Fibroblast of lung (primary cell): Measurements from ENCODE around the gene PHTF1. TPM values are rescaled to one million over a fixed set of nuclear protein-coding genes. Genes with fewer than 3 reads are reported as not detected.
A peak's percentile ranks its signal among the peaks of the same experiment; 100 is the strongest.

ENCODE experiments used
- DNase-seq, 2 donors: peaks; one replicate each; pipeline versions ENCODE4 v3.0.0 to v3.0.0-alpha.2; 2010; ENCODE audit warnings: low read depth in 2 of 2
- H2AFZ ChIP-seq: 2 replicates; pipeline ENCODE4 v1.5.1; 2012; ENCODE audit warnings: low read length, control low read depth, inconsistent platforms
- H3K27ac ChIP-seq: 2 replicates; pipeline ENCODE4 v1.5.1; 2011; ENCODE audit warnings: low read length, control low read depth; ENCODE audit not compliant: insufficient read depth
- H3K27me3 ChIP-seq: 2 replicates; pipeline ENCODE4 v1.5.1; 2011; ENCODE audit warnings: mild to moderate bottlenecking, low read length; ENCODE audit not compliant: control insufficient read depth, insufficient read depth
- H3K36me3 ChIP-seq: 2 replicates; pipeline ENCODE4 v1.5.1; 2011; ENCODE audit warnings: low read length; ENCODE audit not compliant: control insufficient read depth, insufficient read depth
- H3K4me1 ChIP-seq: 2 replicates; pipeline ENCODE4 v1.5.1; 2011; ENCODE audit warnings: low read length; ENCODE audit not compliant: control insufficient read depth, insufficient read depth; ENCODE audit errors: extremely low read depth
- H3K4me2 ChIP-seq: 2 replicates; pipeline ENCODE4 v1.5.1; 2011; ENCODE audit warnings: low read length, control low read depth; ENCODE audit not compliant: insufficient read depth; ENCODE audit errors: extremely low read depth
- H3K4me3 ChIP-seq, 4 experiments: fragments of 200-600 bp in 1 of 4; sonication (generic) in 1 of 4; replicated peaks in 1 of 4; 2 replicates each; pipeline ENCODE4 v1.5.1; 2011 to 2016; ENCODE audit warnings: low read length in 4 of 4, low read depth in 3 of 4, mild to moderate bottlenecking in 3 of 4, control low read depth in 2 of 4, inconsistent platforms in 1 of 4, mixed read lengths in 1 of 4; ENCODE audit not compliant: insufficient read depth in 1 of 4; ENCODE audit errors: control extremely low read depth in 1 of 4
- H3K79me2 ChIP-seq: 2 replicates; pipeline ENCODE4 v1.5.1; 2012; ENCODE audit warnings: mild to moderate bottlenecking, low read length, inconsistent platforms; ENCODE audit not compliant: control insufficient read depth, insufficient read depth
- H3K9ac ChIP-seq: 2 replicates; pipeline ENCODE4 v1.5.1; 2011; ENCODE audit warnings: mild to moderate bottlenecking, low read length, control low read depth; ENCODE audit not compliant: insufficient read depth
- H3K9me3 ChIP-seq: 2 replicates; pipeline ENCODE4 v1.5.1; 2012; ENCODE audit warnings: low read depth, low read length; ENCODE audit not compliant: control insufficient read depth, insufficient read depth
- H4K20me1 ChIP-seq: 2 replicates; pipeline ENCODE4 v1.5.1; 2011; ENCODE audit warnings: low read length; ENCODE audit not compliant: control insufficient read depth, insufficient read depth; ENCODE audit errors: extremely low read depth
- EZH2 ChIP-seq: IDR thresholded peaks from 2 replicates; pipeline ENCODE4 v1.5.1; 2012; ENCODE audit warnings: low read length, control low read depth, mild to moderate bottlenecking; ENCODE audit errors: missing control alignments
- polyA plus RNA-seq, 2 donors: library from polyadenylated mRNA; depleted of rRNA in 1 of 2; stranded (reverse) in 1 of 2; unstranded in 1 of 2; fragments of >200 nt; gene quantifications; 2 replicates each; pipeline ENCODE4 v1.2.1, GENCODE V29; 2011 to 2012; ENCODE audit warnings: missing spikeins in 1 of 2
- total RNA-seq: library from RNA; depleted of rRNA; stranded (reverse); fragments of >200 nt; gene quantifications from 2 replicates; pipeline ENCODE4 v1.2.1, GENCODE V29; 2014
- TF ChIP-seq, protein P1 (sequence below), 2 donors: IDR thresholded peaks in 1 of 2; conservative IDR thresholded peaks in 1 of 2; 1 replicate in 1 of 2; 2 replicates in 1 of 2; pipeline ENCODE4 v1.5.1; 2011 to 2012; ENCODE audit warnings: low read length in 2 of 2, control low read depth in 1 of 2, inconsistent platforms in 1 of 2, low read depth in 1 of 2, mild to moderate bottlenecking in 1 of 2

Gene PHTF1
- total and polyA plus RNA-seq, 2 donors (not counting 1 experiment from before 2014, with no cell fraction given): 15.4 to 36.3 TPM

DNA sequence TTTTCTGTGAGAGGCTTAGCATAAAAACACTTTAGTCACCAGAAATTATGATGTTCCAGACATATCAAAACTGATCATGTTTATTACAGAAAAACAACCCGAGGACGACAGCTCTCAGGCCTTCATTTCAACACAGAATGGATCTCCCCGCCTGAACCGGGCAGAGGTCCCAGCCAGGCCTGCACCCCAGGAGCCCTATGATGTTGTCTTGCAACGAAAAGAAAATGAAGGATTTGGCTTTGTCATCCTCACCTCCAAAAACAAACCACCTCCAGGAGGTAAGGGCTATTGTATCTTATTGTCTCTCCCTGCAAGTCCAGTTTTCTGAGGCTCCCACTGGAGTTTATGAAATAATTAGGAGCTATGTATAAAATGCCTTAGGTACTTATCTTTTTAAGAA is 105.5 kb downstream of the PHTF1 start:
- no peaks in the 10 kb centered on the region for H4K20me1 ChIP-seq
- H2AFZ ChIP-seq: no peak overlapping the region
- H3K36me3 ChIP-seq: no peaks in the 10 kb centered on the region
- no peak for DNase-seq
- TF ChIP-seq, protein P1, sequence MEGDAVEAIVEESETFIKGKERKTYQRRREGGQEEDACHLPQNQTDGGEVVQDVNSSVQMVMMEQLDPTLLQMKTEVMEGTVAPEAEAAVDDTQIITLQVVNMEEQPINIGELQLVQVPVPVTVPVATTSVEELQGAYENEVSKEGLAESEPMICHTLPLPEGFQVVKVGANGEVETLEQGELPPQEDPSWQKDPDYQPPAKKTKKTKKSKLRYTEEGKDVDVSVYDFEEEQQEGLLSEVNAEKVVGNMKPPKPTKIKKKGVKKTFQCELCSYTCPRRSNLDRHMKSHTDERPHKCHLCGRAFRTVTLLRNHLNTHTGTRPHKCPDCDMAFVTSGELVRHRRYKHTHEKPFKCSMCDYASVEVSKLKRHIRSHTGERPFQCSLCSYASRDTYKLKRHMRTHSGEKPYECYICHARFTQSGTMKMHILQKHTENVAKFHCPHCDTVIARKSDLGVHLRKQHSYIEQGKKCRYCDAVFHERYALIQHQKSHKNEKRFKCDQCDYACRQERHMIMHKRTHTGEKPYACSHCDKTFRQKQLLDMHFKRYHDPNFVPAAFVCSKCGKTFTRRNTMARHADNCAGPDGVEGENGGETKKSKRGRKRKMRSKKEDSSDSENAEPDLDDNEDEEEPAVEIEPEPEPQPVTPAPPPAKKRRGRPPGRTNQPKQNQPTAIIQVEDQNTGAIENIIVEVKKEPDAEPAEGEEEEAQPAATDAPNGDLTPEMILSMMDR (conservative IDR thresholded peaks at IDR 0.05 in 1 of 2, IDR thresholded peaks at IDR 0.05 in 1 of 2; ENCODE audit: low read depth in 1 of 2, low read length in 2 of 2): no peak
- no peak for TF ChIP-seq EZH2
- no peaks in the 10 kb centered on the region for H3K79me2 ChIP-seq
- H3K9me3 ChIP-seq: no peaks in the 10 kb centered on the region
- H3K27me3 ChIP-seq: no peaks in the 10 kb centered on the region
- no peaks in the 10 kb centered on the region for H3K4me1 ChIP-seq
- no peak overlapping the region for H3K9ac ChIP-seq
- no peak overlapping the region for H3K4me3 ChIP-seq
- no peak overlapping the region for H3K27ac ChIP-seq
- no peak overlapping the region for H3K4me2 ChIP-seq

DNA sequence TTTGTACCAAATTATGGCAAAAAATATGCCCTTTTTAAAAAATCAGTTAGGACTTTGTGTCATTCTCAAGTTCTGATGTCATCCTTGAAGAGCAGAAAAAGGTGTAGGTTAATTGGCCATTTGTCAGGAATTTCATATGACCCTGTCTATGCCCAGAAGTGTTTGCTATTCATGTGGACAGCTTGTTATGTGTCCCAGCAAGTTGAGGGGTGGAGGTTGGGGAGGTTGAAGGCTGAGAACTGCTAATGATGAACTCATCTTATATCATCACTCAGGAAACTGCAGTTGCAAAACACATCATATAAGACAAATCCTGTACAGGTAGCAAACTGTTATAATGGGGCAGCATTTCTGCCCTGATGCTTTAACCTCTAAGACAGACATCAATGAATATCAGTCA is 106.5 kb downstream of the PHTF1 start:
- Histone ChIP-seq H3K4me2 (no peak overlapping the region), H3K27ac (no peak overlapping the region), H2AFZ (no peak overlapping the region), H3K4me1 (no peaks in the 10 kb centered on the region), H3K4me3 (no peak overlapping the region), H3K36me3 (no peaks in the 10 kb centered on the region), H3K9ac (no peak overlapping the region), H3K27me3 (no peaks in the 10 kb centered on the region), H3K9me3 (no peaks in the 10 kb centered on the region), H3K79me2 (no peaks in the 10 kb centered on the region), H4K20me1 (no peaks in the 10 kb centered on the region)
- TF ChIP-seq, protein P1 (conservative IDR thresholded peaks at IDR 0.05 in 1 of 2, IDR thresholded peaks at IDR 0.05 in 1 of 2; ENCODE audit: low read depth in 1 of 2, low read length in 2 of 2): no peak
- no peak for TF ChIP-seq EZH2
- peak in 1 of 2 donors; percentile 23 for DNase-seq

DNA sequence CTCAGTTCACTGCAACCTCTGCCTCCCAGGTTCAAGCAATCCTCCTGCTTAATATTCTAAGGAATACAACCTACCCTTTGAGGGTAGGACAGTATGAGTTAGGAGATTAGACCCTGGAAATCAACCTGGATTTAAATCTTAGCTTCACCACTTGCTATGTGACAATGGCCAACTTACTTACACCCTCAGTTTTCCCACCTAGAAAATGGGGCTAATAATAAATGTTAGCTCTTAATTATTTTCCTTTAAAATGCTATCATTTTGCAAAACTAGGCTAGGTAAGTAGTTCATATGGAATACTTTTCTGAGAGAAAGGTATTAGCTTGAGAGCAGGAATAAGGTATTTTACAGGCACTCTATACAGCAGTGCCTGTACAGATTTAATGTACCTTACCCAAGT is 110.8 kb downstream of the PHTF1 start:
- no peaks in the 10 kb centered on the region for H3K36me3 ChIP-seq
- no peak overlapping the region for H3K4me3 ChIP-seq
- no peaks in the 10 kb centered on the region for H4K20me1 ChIP-seq
- no peaks in the 10 kb centered on the region for H3K27me3 ChIP-seq
- H3K4me2 ChIP-seq: no peak overlapping the region
- TF ChIP-seq, protein P1 (conservative IDR thresholded peaks at IDR 0.05 in 1 of 2, IDR thresholded peaks at IDR 0.05 in 1 of 2; ENCODE audit: low read depth in 1 of 2, low read length in 2 of 2): no peak
- no peak for TF ChIP-seq EZH2
- H3K9me3 ChIP-seq: no peaks in the 10 kb centered on the region
- H3K27ac ChIP-seq: no peak overlapping the region
- no peak overlapping the region for H2AFZ ChIP-seq
- no peaks in the 10 kb centered on the region for H3K4me1 ChIP-seq
- no peak for DNase-seq
- no peak overlapping the region for H3K9ac ChIP-seq
- H3K79me2 ChIP-seq: no peaks in the 10 kb centered on the region
